Karpas-422 (cell line): ENCODE data around the gene DNLZ. TPM values are rescaled to one million over a fixed set of nuclear protein-coding genes. Genes with fewer than 3 reads are reported as not detected.
"Not testable (repeated sequence)": the region's sequence is repeated elsewhere in the genome, so short reads cannot be mapped to it uniquely, and the experiment has no call there.

Source experiments
- DNase-seq: peaks from one replicate; pipeline ENCODE4 v3.0.0-alpha.2; 2015
- H2AFZ ChIP-seq: fragments of 200-600 bp; sonication (generic); 2 replicates; pipeline ENCODE4 v1.6.1; 2014; ENCODE audit warnings: antibody characterized with exemption, low read length, mixed read lengths
- H3K27ac ChIP-seq: fragments of 200-600 bp; sonication (generic); 2 replicates; pipeline ENCODE4 v1.5.1; 2014; ENCODE audit warnings: mild to moderate bottlenecking, low read length, moderate library complexity
- H3K27me3 ChIP-seq: fragments of 200-600 bp; sonication (generic); 2 replicates; pipeline ENCODE4 v1.6.1; 2014; ENCODE audit warnings: low read length, mixed read lengths
- H3K36me3 ChIP-seq: fragments of 200-600 bp; sonication (generic); 2 replicates; pipeline ENCODE4 v1.6.1; 2014; ENCODE audit warnings: low read length, mixed read lengths; ENCODE audit not compliant: insufficient read depth
- H3K4me1 ChIP-seq: fragments of 200-600 bp; sonication (generic); 2 replicates; pipeline ENCODE4 v1.6.1; 2014; ENCODE audit warnings: mild to moderate bottlenecking, low read length, mixed read lengths
- H3K4me2 ChIP-seq: fragments of 200-600 bp; sonication (generic); 2 replicates; pipeline ENCODE4 v1.6.1; 2014; ENCODE audit warnings: low read length, low read depth, mild to moderate bottlenecking; ENCODE audit not compliant: poor library complexity, severe bottlenecking
- H3K4me3 ChIP-seq: fragments of 200-600 bp; sonication (generic); 2 replicates; pipeline ENCODE4 v1.5.1; 2014; ENCODE audit warnings: mild to moderate bottlenecking, antibody characterized with exemption, low read length, mixed read lengths
- H3K79me2 ChIP-seq: fragments of 200-600 bp; sonication (generic); 2 replicates; pipeline ENCODE4 v1.6.1; 2014; ENCODE audit warnings: mild to moderate bottlenecking, low read length, mixed read lengths
- H3K9ac ChIP-seq: fragments of 200-600 bp; sonication (generic); 2 replicates; pipeline ENCODE4 v1.6.0; 2014; ENCODE audit warnings: low read length
- H3K9me2 ChIP-seq: fragments of 200-600 bp; sonication (generic), shearing (Covaris generic); replicated peaks from 2 replicates; pipeline ENCODE4 v1.6.0; 2014; ENCODE audit warnings: mild to moderate bottlenecking, low read length, moderate library complexity; ENCODE audit not compliant: insufficient read depth
- H3K9me3 ChIP-seq: fragments of 300-700, 200-600 bp; sonication (generic); 2 replicates; pipeline ENCODE4 v1.6.1; 2014; ENCODE audit warnings: low read length, mixed read lengths
- H4K20me1 ChIP-seq: fragments of 200-600 bp; sonication (generic); 2 replicates; pipeline ENCODE4 v1.6.1; 2014; ENCODE audit warnings: mild to moderate bottlenecking, antibody characterized with exemption, low read length, low read depth; ENCODE audit not compliant: insufficient read depth
- total RNA-seq: library from RNA; depleted of rRNA; stranded (reverse); fragments of >200 nt; shearing (Covaris generic); gene quantifications from 2 replicates; pipeline ENCODE4 v1.2.3, GENCODE V29; 2014; ENCODE audit warnings: low replicate concordance; rRNA removed

DNLZ gene
- total RNA-seq = 40.1 and 104 TPM in 2 replicates

DNA sequence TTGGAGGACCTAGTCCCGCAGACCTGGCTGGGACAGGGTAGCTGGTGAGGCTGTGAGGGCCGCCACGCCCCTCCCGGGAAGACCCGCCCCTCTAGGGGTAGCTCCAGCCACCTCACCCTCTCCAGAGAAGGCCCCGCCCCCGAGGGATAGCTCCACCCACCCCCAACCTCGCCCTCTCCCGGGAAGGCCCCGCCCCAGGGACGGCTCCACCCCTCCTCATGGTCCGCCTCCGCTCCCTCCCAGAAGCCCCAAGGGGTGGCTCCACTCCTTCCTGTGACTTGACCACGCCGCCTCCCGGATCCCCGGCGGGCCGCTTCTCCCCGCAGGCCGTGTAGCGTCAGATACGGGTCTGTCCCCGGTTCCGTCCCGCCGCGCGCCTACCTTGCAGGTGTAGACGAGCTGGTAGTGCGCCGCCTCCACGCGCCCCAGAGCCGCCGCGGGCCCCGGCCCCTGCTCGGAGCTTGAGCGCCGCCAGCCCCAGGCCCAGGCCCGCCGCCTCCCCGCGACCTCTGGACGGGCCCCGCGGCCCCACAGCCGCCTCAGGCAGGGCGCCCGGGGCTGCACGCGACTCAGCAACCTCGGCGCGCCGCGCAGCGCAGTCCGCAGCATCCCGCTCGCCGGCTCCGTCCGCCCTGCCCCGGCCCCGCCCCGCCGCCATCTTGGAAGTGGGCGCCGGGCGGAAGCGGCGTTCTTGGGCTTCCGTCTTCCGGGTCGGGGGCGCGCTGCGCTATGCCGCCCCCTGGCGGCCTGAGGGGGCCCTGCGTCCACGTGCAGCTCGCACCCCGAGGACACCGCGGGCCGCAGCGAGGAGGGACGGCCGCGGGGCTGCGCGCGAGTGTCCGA lies at the start of gene DNLZ:
TSS of gene DNLZ (minus strand) at position 639 of the 843 bp plus-strand sequence. CDS start at position 609, 30 bp downstream.
- H2AFZ ChIP-seq = no peak within 1 kb of the TSS
- H3K9ac ChIP-seq = peak within 1 kb of the TSS; percentile 99

DNA sequence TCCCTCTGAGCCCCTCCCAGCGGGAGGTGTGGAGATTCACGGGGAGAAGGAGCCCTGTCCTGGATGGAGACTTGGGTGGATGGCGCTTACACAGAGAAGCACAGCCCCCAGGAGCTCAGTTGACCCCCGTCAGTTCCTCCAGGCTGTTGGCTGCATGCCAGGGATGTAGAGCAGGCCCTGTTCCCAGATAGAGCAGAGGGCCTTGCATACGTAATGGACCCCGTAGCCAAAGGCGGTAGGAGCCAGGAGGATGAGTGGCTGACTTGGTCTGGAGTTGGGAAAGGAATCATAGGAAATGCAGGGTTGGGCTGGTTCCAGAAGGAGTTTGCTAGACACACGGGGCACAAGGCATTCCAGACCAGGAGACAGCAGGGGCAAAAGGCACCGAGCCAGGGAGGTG lies 49.4 kb upstream of the DNLZ start:
- Histone ChIP-seq H3K27me3 (no peaks in the 10 kb centered on the region), H4K20me1 (peaks cover 14% of the 10 kb centered on the region; the same call in 1 of the 2 replicates), H3K79me2 (peaks cover 54% of the 10 kb centered on the region), H3K9ac (no peak overlapping the region), H3K9me2 (no peaks in the 10 kb centered on the region), H3K4me3 (no peak overlapping the region), H3K4me1 (peaks cover 29% of the 10 kb centered on the region), H2AFZ (no peak overlapping the region), H3K4me2 (no peak overlapping the region), H3K9me3 (no peaks in the 10 kb centered on the region), H3K27ac (no peak overlapping the region), H3K36me3 (peaks cover 25% of the 10 kb centered on the region; the same call in 1 of the 2 replicates)
- no peak for DNase-seq

More for the DNA sequence above, at the start of gene DNLZ:
- H3K9me2 ChIP-seq = no peaks in the 10 kb centered on the region
- H4K20me1 ChIP-seq = peaks cover 9% of the 10 kb centered on the region
- H3K4me2 ChIP-seq = peak within 1 kb of the TSS; percentile 75
- H3K9me3 ChIP-seq = no peaks in the 10 kb centered on the region
- H3K27me3 ChIP-seq = no peaks in the 10 kb centered on the region
- peak within 1 kb of the TSS; percentile 83 for H3K4me3 ChIP-seq
- peak; percentile 98 for DNase-seq
- no peaks in the 10 kb centered on the region for H3K36me3 ChIP-seq
- peak within 1 kb of the TSS; percentile 89 for H3K27ac ChIP-seq
- peaks cover 18% of the 10 kb centered on the region for H3K4me1 ChIP-seq
- peaks cover 6% of the 10 kb centered on the region; the same call in 1 of the 2 replicates for H3K79me2 ChIP-seq

DNA sequence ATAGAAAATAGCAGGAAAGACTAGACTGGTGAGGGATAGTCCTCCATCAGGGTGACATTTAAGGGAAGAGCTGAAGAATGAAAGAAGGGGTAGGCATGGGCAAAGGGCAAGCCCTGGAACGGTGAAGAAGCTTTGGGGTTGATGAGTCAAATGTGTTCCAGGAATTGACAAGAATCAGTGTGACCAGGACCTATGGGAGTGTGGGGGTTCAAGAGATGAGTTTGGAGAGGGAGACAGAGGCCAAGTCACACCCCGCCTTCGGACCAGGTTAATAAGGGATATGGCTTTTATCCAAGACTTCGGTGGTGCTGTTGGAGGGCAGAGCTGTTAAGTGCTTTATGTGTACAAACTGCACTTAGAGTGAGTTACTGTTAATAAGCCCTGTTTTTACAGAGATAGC lies 47.8 kb upstream of the DNLZ start:
- Histone ChIP-seq H3K79me2 (peaks cover 59% of the 10 kb centered on the region), H3K4me3 (peak overlapping the region; percentile 90), H3K9me2 (no peaks in the 10 kb centered on the region), H4K20me1 (peaks cover 14% of the 10 kb centered on the region; the same call in 1 of the 2 replicates), H3K4me2 (peak overlapping the region; percentile 93), H3K36me3 (peaks cover 32% of the 10 kb centered on the region; the same call in 1 of the 2 replicates), H3K4me1 (peaks cover 29% of the 10 kb centered on the region), H3K9me3 (no peaks in the 10 kb centered on the region), H2AFZ (no peak overlapping the region), H3K9ac (peak overlapping the region; percentile 94), H3K27me3 (no peaks in the 10 kb centered on the region), H3K27ac (peak overlapping the region; percentile 5; the same call in 1 of the 2 replicates)
- no peak for DNase-seq

DNA sequence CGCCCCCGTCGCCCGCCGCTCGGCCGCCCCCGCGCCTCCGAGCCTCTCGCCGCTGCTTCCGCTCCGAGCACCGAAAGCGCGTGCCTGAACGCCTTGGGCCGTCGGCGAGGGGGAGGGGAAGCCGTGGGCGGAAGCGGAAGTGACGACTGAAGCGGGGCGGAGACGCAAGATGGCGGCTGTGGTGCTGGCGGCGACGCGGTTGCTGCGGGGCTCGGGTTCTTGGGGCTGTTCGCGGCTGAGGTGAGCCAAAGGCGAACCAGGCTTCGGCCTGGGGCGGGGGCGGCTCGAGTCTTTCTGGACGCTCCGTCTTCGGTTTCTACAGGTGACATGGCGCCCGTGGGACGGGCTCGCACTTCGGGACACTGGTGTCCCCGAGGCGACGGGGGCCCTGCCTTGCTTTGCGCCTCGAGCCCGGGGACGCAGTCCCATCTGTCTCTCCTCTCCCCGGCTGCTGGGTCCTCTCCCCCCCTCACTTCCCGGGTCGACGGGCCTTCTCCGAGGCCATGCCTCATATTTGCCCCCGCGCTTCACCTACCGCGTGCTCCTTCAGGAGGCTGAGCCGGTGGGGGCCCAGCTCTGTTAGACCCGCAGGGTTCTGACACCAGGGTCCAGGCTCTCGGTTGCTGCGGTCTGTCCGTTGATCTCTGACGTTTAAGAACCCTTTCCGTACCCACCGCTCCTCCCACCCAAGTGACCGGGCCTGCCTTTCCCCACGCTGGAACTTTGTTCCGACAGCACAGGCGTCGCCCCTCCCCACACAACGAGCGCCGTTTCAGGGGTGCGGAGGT lies 47.1 kb upstream of the DNLZ start, which contains the start of the genes ENTR1 and PMPCA:
TSS of gene ENTR1 (minus strand) at position 115 of the 788 bp plus-strand sequence. CDS start 217 bp downstream, outside the sequence.
TSS of gene PMPCA (plus strand) at position 159 of the 788 bp plus-strand sequence. CDS start at position 170, 11 bp downstream.
- Histone ChIP-seq H3K9me2 (no peaks in the 10 kb centered on the region), H3K4me1 (peaks cover 29% of the 10 kb centered on the region), H2AFZ (no peak within 1 kb of the TSS), H3K27me3 (no peaks in the 10 kb centered on the region), H3K4me2 (peak within 1 kb of the TSS; percentile 93), H3K27ac (peak within 1 kb of the TSS; percentile 69), H3K36me3 (peaks cover 29% of the 10 kb centered on the region; the same call in 1 of the 2 replicates), H4K20me1 (peaks cover 14% of the 10 kb centered on the region; the same call in 1 of the 2 replicates), H3K9ac (peak within 1 kb of the TSS; percentile 94), H3K79me2 (peaks cover 59% of the 10 kb centered on the region), H3K9me3 (no peaks in the 10 kb centered on the region), H3K4me3 (peak within 1 kb of the TSS; percentile 90)
- peak; percentile 98 for DNase-seq

DNA sequence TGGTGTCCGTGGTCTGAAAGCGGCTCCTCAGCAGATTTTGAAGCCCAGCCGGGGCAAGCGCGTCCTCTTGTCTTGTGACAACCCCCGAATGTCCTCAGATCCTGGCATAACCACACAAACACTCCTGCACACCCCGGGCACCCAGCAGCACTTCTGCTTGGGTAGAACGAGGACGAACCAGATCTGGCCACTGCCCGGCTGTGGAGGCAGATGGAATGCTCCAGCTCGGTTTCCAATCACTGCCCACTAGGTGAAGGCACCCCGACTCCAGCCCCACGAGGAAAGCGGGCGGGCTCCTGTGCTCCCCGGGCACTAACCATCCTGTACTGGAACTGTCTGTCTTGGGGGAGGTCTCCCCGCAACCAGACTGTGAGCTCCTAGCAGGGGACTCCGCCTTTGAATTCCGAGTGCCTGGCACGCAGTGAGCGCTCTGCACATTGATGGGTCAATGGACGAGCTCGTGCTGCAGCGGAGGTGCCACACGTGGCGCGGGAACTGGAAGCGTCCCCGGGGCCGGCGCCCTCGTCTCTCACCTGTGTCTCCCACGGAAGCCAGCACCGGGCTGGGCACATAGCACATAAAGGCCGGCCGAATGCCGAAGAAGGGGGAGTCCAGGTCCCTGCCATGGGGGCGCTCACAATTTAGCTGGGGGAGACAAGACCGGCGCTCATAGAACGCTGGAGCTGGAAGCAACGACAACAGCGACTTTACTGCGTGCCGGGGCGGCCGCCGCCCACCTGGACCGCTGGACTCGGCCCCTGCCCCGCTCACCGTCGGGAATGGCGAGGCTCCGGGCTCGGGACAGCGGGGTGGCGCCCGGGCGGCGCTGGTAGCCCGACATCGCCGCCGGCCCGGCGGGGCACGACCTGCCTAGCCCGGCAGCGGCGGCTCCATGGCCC lies 46.3 kb upstream of the DNLZ start:
- Histone ChIP-seq H3K4me3 (peak overlapping the region; percentile 80), H2AFZ (no peak overlapping the region), H3K79me2 (peaks cover 59% of the 10 kb centered on the region), H3K9me2 (no peaks in the 10 kb centered on the region), H3K36me3 (peaks cover 32% of the 10 kb centered on the region; the same call in 1 of the 2 replicates), H3K4me1 (peaks cover 29% of the 10 kb centered on the region), H4K20me1 (peaks cover 14% of the 10 kb centered on the region; the same call in 1 of the 2 replicates), H3K27me3 (no peaks in the 10 kb centered on the region), H3K9ac (peak overlapping the region; percentile 94), H3K27ac (peak overlapping the region; percentile 69), H3K4me2 (peak overlapping the region; percentile 63), H3K9me3 (no peaks in the 10 kb centered on the region)
- DNase-seq = peak; percentile 74

DNA sequence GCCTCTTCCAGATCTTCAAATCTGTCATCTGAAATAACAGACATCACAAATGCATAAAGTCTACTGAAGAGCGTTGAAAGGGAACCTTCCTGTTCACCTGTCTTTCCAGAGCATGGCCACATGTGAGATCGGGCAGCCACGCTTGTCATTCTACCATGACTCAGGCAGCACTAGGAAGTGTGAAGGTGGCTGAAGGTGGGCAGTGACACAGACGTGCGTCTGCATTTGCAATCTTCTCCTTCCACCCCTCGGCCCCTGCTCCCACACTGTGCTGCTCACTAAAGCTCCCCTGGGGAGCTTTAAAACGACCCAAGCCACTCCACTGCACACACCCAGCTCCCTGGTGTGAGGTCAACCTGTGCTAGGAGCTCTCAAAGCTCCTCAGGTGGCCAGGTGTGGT lies 44.4 kb upstream of the DNLZ start:
- no peak overlapping the region for H2AFZ ChIP-seq
- no peak overlapping the region for H3K9ac ChIP-seq
- 0 out of 2 replicates have a peak overlapping the region, but pooled peaks have one; percentile 20 for H3K27ac ChIP-seq
- peaks cover 29% of the 10 kb centered on the region for H3K4me1 ChIP-seq
- H3K27me3 ChIP-seq = no peaks in the 10 kb centered on the region
- DNase-seq = no peak
- peaks cover 48% of the 10 kb centered on the region for H3K79me2 ChIP-seq
- H3K9me3 ChIP-seq = no peaks in the 10 kb centered on the region
- no peak overlapping the region for H3K4me2 ChIP-seq
- peaks cover 13% of the 10 kb centered on the region; the same call in 1 of the 2 replicates for H4K20me1 ChIP-seq
- no peak overlapping the region for H3K4me3 ChIP-seq
- no peaks in the 10 kb centered on the region for H3K9me2 ChIP-seq
- peaks cover 30% of the 10 kb centered on the region; the same call in 1 of the 2 replicates for H3K36me3 ChIP-seq

DNA sequence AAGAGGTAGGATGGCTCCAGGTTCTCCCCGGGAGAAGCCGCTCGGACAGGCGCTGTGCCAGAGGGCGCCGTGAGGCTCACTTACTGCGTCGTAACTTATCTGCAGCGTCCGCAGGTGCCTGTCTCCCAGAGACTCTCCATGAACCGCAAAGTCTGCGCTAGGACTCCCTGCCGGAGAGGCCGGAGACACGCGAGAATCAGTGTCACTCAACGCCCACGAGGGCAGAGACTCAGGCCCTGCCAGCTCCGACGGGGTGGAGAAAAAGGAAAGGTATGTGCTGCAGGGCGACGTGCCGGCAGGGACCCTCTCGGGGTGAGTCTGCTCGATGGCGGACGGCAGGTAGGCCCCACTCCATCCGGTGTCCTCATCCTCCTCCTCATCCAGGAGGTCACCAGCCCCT lies 43.5 kb upstream of the DNLZ start:
- H3K36me3 ChIP-seq = peaks cover 28% of the 10 kb centered on the region; the same call in 1 of the 2 replicates
- not testable (repeated sequence) for H3K27ac ChIP-seq, H3K4me2 ChIP-seq, H3K9me2 ChIP-seq, H3K4me3 ChIP-seq, DNase-seq, H3K9me3 ChIP-seq, H2AFZ ChIP-seq, H3K9ac ChIP-seq, H3K27me3 ChIP-seq
- H3K79me2 ChIP-seq = peaks cover 39% of the 10 kb centered on the region
- H3K4me1 ChIP-seq = peaks cover 26% of the 10 kb centered on the region
- H4K20me1 ChIP-seq = peaks cover 10% of the 10 kb centered on the region; the same call in 1 of the 2 replicates
